Upper lobe of left lung (tissue), 4 donors: ENCODE data around the gene DAPL1.

Experiments
- EP300 ChIP-seq, 4 donors: sonication (generic); formaldehyde crosslinking; IDR thresholded peaks; one replicate each; pipeline ENCODE4 v1.5.1; 2017; ENCODE audit warnings: antibody characterized with exemption in 4 of 4, control low read depth in 2 of 4
- TF ChIP-seq, protein P1 (sequence below), 6 experiments: fragments of 450-650 bp in 4 of 6; fragments of 200-600 bp in 2 of 6; sonication (generic) in 2 of 6; IDR thresholded peaks; one replicate each; pipeline ENCODE4 v1.5.1; 2016 to 2019; ENCODE audit warnings: antibody characterized with exemption in 6 of 6

DNA sequence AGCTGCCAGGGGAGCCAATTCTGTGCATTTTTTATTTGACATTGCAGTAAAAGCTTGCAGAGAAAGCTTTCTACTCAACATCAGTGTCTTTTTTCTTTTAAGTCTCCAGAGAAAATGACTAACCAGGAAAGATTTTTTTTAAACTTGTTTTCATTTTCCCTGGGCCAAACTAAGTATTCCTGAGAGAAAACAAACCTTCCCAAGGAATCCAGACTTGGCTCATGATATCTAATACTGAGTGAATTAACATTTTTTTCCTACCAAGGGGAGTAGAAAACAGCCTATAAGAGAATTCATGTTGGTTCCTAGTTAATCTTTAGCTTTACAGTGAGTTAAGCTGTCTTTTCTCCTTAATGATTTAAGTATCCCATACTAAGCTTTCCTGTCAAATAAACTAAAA lies 46.7 kb downstream of the DAPL1 start:
- no peak for TF ChIP-seq EP300 (IDR thresholded peaks at IDR 0.05)
- TF ChIP-seq, protein P1, sequence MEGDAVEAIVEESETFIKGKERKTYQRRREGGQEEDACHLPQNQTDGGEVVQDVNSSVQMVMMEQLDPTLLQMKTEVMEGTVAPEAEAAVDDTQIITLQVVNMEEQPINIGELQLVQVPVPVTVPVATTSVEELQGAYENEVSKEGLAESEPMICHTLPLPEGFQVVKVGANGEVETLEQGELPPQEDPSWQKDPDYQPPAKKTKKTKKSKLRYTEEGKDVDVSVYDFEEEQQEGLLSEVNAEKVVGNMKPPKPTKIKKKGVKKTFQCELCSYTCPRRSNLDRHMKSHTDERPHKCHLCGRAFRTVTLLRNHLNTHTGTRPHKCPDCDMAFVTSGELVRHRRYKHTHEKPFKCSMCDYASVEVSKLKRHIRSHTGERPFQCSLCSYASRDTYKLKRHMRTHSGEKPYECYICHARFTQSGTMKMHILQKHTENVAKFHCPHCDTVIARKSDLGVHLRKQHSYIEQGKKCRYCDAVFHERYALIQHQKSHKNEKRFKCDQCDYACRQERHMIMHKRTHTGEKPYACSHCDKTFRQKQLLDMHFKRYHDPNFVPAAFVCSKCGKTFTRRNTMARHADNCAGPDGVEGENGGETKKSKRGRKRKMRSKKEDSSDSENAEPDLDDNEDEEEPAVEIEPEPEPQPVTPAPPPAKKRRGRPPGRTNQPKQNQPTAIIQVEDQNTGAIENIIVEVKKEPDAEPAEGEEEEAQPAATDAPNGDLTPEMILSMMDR (IDR thresholded peaks at IDR 0.05): no peak
